OCI-LY7 (cell line): Measurements from ENCODE around the gene GOLGA8M. TPM values are rescaled to one million over a fixed set of nuclear protein-coding genes. Genes with fewer than 3 reads are reported as not detected.
"Not testable (repeated sequence)": the region's sequence is repeated elsewhere in the genome, so short reads cannot be mapped to it uniquely, and the experiment has no call there.

Experiments
- Bru-seq: library from RNA; stranded (reverse); fragments of 400-500 nt; gene quantifications from one replicate; lab custom pipeline; 2021; lab: Mats Ljungman, UMichigan
- BruChase-seq, 2 experiments: library from RNA; stranded (reverse); fragments of 400-500 nt; gene quantifications; one replicate each; lab custom pipeline; 2021; lab: Mats Ljungman, UMichigan
- BruUV-seq: library from RNA; stranded (reverse); fragments of 400-500 nt; replicated peaks from 2 replicates; lab custom pipeline; 2021; lab: Mats Ljungman, UMichigan
- CTCF ChIA-PET: fragments of 300-600 bp; sonication (Branson Sonifier 250); formaldehyde crosslinking; loops from one replicate; lab custom pipeline; 2022; ENCODE audit warnings: antibody characterized with exemption; ENCODE audit not compliant: unreplicated experiment; lab: Charles Lee
- POLR2A ChIA-PET: fragments of 300-600 bp; sonication (Branson Sonifier 250); formaldehyde crosslinking; loops from one replicate; lab custom pipeline; 2022; ENCODE audit warnings: antibody characterized with exemption; lab: Charles Lee
- DNase-seq: peaks from one replicate; pipeline ENCODE4 v3.0.0-alpha.2; 2015; ENCODE audit warnings: low spot score
- H2AFZ ChIP-seq: fragments of 200-600 bp; sonication (generic), shearing (Covaris generic); 2 replicates; pipeline ENCODE4 v1.6.1; 2014; ENCODE audit warnings: mild to moderate bottlenecking, antibody characterized with exemption, low read length, moderate library complexity
- H3K27ac ChIP-seq: fragments of 200-600 bp; sonication (generic); 2 replicates; pipeline ENCODE4 v1.5.1; 2014; ENCODE audit warnings: mixed run types, low read depth, mild to moderate bottlenecking, moderate library complexity, low read length, inconsistent platforms; ENCODE audit not compliant: poor library complexity, severe bottlenecking
- H3K36me3 ChIP-seq: fragments of 200-600 bp; sonication (generic); 2 replicates; pipeline ENCODE4 v1.6.1; 2014; ENCODE audit warnings: mild to moderate bottlenecking, antibody characterized with exemption, low read length, moderate library complexity, mixed read lengths; ENCODE audit not compliant: insufficient read depth
- H3K4me1 ChIP-seq: fragments of 200-600 bp; sonication (generic); 2 replicates; pipeline ENCODE4 v1.5.1; 2014; ENCODE audit warnings: mild to moderate bottlenecking, low read length; ENCODE audit not compliant: insufficient read depth, poor library complexity, severe bottlenecking
- H3K4me2 ChIP-seq: fragments of 200-600 bp; sonication (generic); 2 replicates; pipeline ENCODE4 v1.6.1; 2014; ENCODE audit warnings: mild to moderate bottlenecking, low read length
- H3K4me3 ChIP-seq: fragments of 200-600 bp; sonication (generic); 2 replicates; pipeline ENCODE4 v1.5.1; 2014; ENCODE audit warnings: mild to moderate bottlenecking, low read depth, low read length; ENCODE audit not compliant: poor library complexity, severe bottlenecking
- H3K79me2 ChIP-seq: fragments of 200-600 bp; sonication (generic); 2 replicates; pipeline ENCODE4 v1.6.1; 2016; ENCODE audit warnings: low read depth, mild to moderate bottlenecking, low read length, moderate library complexity, mixed read lengths; ENCODE audit not compliant: insufficient read depth
- H3K9me2 ChIP-seq: fragments of 200-600 bp; sonication (generic); 2 replicates; pipeline ENCODE4 v1.6.1; 2016; ENCODE audit warnings: mild to moderate bottlenecking, low read length, mixed read lengths; ENCODE audit not compliant: insufficient read depth
- H3K9me3 ChIP-seq: fragments of 200-600 bp; sonication (generic); 2 replicates; pipeline ENCODE4 v1.6.1; 2014; ENCODE audit warnings: mild to moderate bottlenecking, mixed run types, low read length, mixed read lengths
- H4K20me1 ChIP-seq: fragments of 200-600 bp; sonication (generic); 2 replicates; pipeline ENCODE4 v1.6.1; 2014; ENCODE audit warnings: mild to moderate bottlenecking, antibody characterized with exemption, low read length, moderate library complexity, mixed read lengths; ENCODE audit not compliant: insufficient read depth
- intact Hi-C: fragments of 100-400 bp; cut with micrococcal nuclease; formaldehyde crosslinking; loops from one replicate; pipeline ENCODE4 v1.10.0; 2022; ENCODE audit not compliant: unreplicated experiment
- long read RNA-seq: library from polyadenylated mRNA; stranded (forward); transcript quantifications from one replicate; pipeline ENCODE4 v2.0.0, GENCODE V29; 2022
- total RNA-seq, 2 experiments: library from RNA; depleted of rRNA in 1 of 2; stranded (reverse); fragments of >200 nt in 1 of 2; shearing (Covaris generic) in 1 of 2; gene quantifications; 2 replicates each; pipeline ENCODE4 v1.2.3, GENCODE V29; 2014 to 2022

Gene GOLGA8M
- not detected in 2 replicates for total RNA-seq (2014; rRNA removed; shearing (Covaris generic))
- total RNA-seq (2022), result not detected in 2 replicates
- Bru-seq, nascent RNA, result not detected
- not detected for BruChase-seq, experiment 1, labeled RNA remaining after a 6-hour chase
- not detected for BruChase-seq, experiment 2, labeled RNA remaining after a 2-hour chase
- long read RNA-seq, result 0 reads

- POLR2A ChIA-PET, H3K79me2 ChIP-seq, DNase-seq, H2AFZ ChIP-seq, H4K20me1 ChIP-seq, BruUV-seq, CTCF ChIA-PET, H3K4me2 ChIP-seq, H3K4me1 ChIP-seq, H3K9me2 ChIP-seq, intact Hi-C loops, H3K36me3 ChIP-seq, H3K4me3 ChIP-seq, H3K9me3 ChIP-seq, H3K27ac ChIP-seq: not testable (repeated sequence)
Observed at GRCh38 chr15:28712270-28712669, at the start of gene GOLGA8M. TSS of gene GOLGA8M (minus strand) at chr15:28712421. CDS start at chr15:28712323, 98 bp downstream.

- H3K9me3 ChIP-seq, H3K36me3 ChIP-seq, H2AFZ ChIP-seq, H3K4me1 ChIP-seq, H3K9me2 ChIP-seq, intact Hi-C loops, H3K4me3 ChIP-seq, H3K27ac ChIP-seq, POLR2A ChIA-PET, DNase-seq, H4K20me1 ChIP-seq, BruUV-seq, H3K79me2 ChIP-seq, CTCF ChIA-PET, H3K4me2 ChIP-seq: not testable (repeated sequence)
Observed at GRCh38 chr15:28742890-28743289, 30.7 kb upstream of the GOLGA8M start.

GRCh38 chr15:28738590-28739292 lies 26.5 kb upstream of the GOLGA8M start:
- H3K36me3 ChIP-seq, H4K20me1 ChIP-seq, H3K9me2 ChIP-seq, H3K27ac ChIP-seq, H3K4me2 ChIP-seq, DNase-seq, H3K9me3 ChIP-seq, H3K79me2 ChIP-seq, CTCF ChIA-PET, intact Hi-C loops, H3K4me1 ChIP-seq, POLR2A ChIA-PET, BruUV-seq, H3K4me3 ChIP-seq, H2AFZ ChIP-seq: not testable (repeated sequence)

- H3K9me2 ChIP-seq, H3K4me3 ChIP-seq, H4K20me1 ChIP-seq, DNase-seq, H3K4me2 ChIP-seq, H3K79me2 ChIP-seq, POLR2A ChIA-PET, H3K4me1 ChIP-seq, CTCF ChIA-PET, H2AFZ ChIP-seq, BruUV-seq, H3K36me3 ChIP-seq, H3K27ac ChIP-seq, H3K9me3 ChIP-seq, intact Hi-C loops: not testable (repeated sequence)
Observed at GRCh38 chr15:28738200-28738561, 26.0 kb upstream of the GOLGA8M start.

GRCh38 chr15:28737521-28738199 lies 25.4 kb upstream of the GOLGA8M start:
- CTCF ChIA-PET, H3K36me3 ChIP-seq, H3K9me2 ChIP-seq, H4K20me1 ChIP-seq, H3K79me2 ChIP-seq, DNase-seq, BruUV-seq, POLR2A ChIA-PET, H2AFZ ChIP-seq, intact Hi-C loops, H3K27ac ChIP-seq, H3K4me1 ChIP-seq, H3K9me3 ChIP-seq: not testable (repeated sequence)
- Histone ChIP-seq H3K4me2 (0 out of 2 replicates have a peak overlapping the region, but pooled peaks have one; percentile 32), H3K4me3 (peak overlapping the region; percentile 23)
